Temporal lobe (tissue), 1 donor: Measurements from ENCODE around the gene U2AF1. TPM values are rescaled to one million over a fixed set of nuclear protein-coding genes. Genes with fewer than 3 reads are reported as not detected.

Experiments used
- total RNA-seq: library from RNA; depleted of rRNA; stranded (reverse); fragments of >200 nt; gene quantifications from one replicate; pipeline ENCODE4 v1.2.3, GENCODE V29; 2014

U2AF1 gene
- total RNA-seq, 1 donor from 2014 or later, result 15.5 TPM

Other genes with a start within 250 kb of the U2AF1 start
- gene WDR4, start 228.0 kb downstream of the U2AF1 start, total RNA-seq, result 10.6 TPM
- gene NDUFV3, start 214.3 kb downstream of the U2AF1 start, total RNA-seq, result 18.7 TPM
- gene ERVH48-1, start 181.9 kb downstream of the U2AF1 start, total RNA-seq, result not detected
- 13.8 TPM for gene PKNOX1, start 133.0 kb downstream of the U2AF1 start, total RNA-seq
- gene CBS, start 31.7 kb downstream of the U2AF1 start, total RNA-seq, result 31.7 TPM
- gene CRYAA, start 61.4 kb upstream of the U2AF1 start, total RNA-seq, result not detected